ENCODE data around the gene KIFC3.

Gene KIFC3

GRCh38 chr16:57773655-57774295, 28.5 kb downstream of the KIFC3 start:
- no peak overlapping the region for H3K4me3 ChIP-seq (ENCODE audit: low read depth, low read length)
- TF ChIP-seq CTCF (IDR thresholded peaks at IDR 0.05; ENCODE audit: low read depth, low read length) = no peak

- H3K4me3 ChIP-seq (ENCODE audit: low read depth, low read length) = no peak overlapping the region
- no peak for TF ChIP-seq CTCF (IDR thresholded peaks at IDR 0.05; ENCODE audit: low read depth, low read length)
Observed at GRCh38 chr16:57773019-57773418, 29.3 kb downstream of the KIFC3 start.

GRCh38 chr16:57771141-57771785, 31.0 kb downstream of the KIFC3 start:
- H3K4me3 ChIP-seq (ENCODE audit: low read depth, low read length) = no peak overlapping the region
- TF ChIP-seq CTCF (IDR thresholded peaks at IDR 0.05; ENCODE audit: low read depth, low read length) = no peak

GRCh38 chr16:57770361-57770760, 31.9 kb downstream of the KIFC3 start:
- no peak for TF ChIP-seq CTCF (IDR thresholded peaks at IDR 0.05; ENCODE audit: low read depth, low read length)
- no peak overlapping the region for H3K4me3 ChIP-seq (ENCODE audit: low read depth, low read length)

GRCh38 chr16:57769541-57770145, 32.6 kb downstream of the KIFC3 start:
- no peak for TF ChIP-seq CTCF (IDR thresholded peaks at IDR 0.05; ENCODE audit: low read depth, low read length)
- H3K4me3 ChIP-seq (ENCODE audit: low read depth, low read length) = no peak overlapping the region

GRCh38 chr16:57766714-57767348, 35.5 kb downstream of the KIFC3 start:
- no peak for TF ChIP-seq CTCF (IDR thresholded peaks at IDR 0.05; ENCODE audit: low read depth, low read length)
- H3K4me3 ChIP-seq (ENCODE audit: low read depth, low read length) = no peak overlapping the region

Data from WI38 (cell line).